ENCODE measurements around the gene C2orf15.
"Not testable (repeated sequence)": the region's sequence is repeated elsewhere in the genome, so short reads cannot be mapped to it uniquely, and the experiment has no call there.

The C2orf15 gene

GRCh38 chr2:99112617-99113016 is 28.9 kb upstream of the C2orf15 start:
- no peak for FAIRE-seq
- TF ChIP-seq CTCF (IDR thresholded peaks at IDR 0.05; ENCODE audit: insufficient read depth, missing control alignments): no peak
- no peak for DNase-seq (ENCODE audit: insufficient read length, low spot score)

- FAIRE-seq (no peak), DNase-seq (ENCODE audit: insufficient read length, low spot score) (no peak)
- TF ChIP-seq CTCF (IDR thresholded peaks at IDR 0.05; ENCODE audit: insufficient read depth, missing control alignments): no peak
Measured at GRCh38 chr2:99127981-99128380, 13.5 kb upstream of the C2orf15 start.

- not testable (repeated sequence) for DNase-seq (ENCODE audit: insufficient read length, low spot score); FAIRE-seq
Measured at GRCh38 chr2:99135044-99135556, 6.4 kb upstream of the C2orf15 start.

GRCh38 chr2:99139003-99139402 is 2.5 kb upstream of the C2orf15 start:
- no peak for TF ChIP-seq CTCF (IDR thresholded peaks at IDR 0.05; ENCODE audit: insufficient read depth, missing control alignments)
- FAIRE-seq (no peak), DNase-seq (ENCODE audit: insufficient read length, low spot score) (no peak)

- FAIRE-seq (no peak), DNase-seq (ENCODE audit: insufficient read length, low spot score) (no peak)
- TF ChIP-seq CTCF (IDR thresholded peaks at IDR 0.05; ENCODE audit: insufficient read depth, missing control alignments): no peak
Measured at GRCh38 chr2:99140056-99140859, 1.2 kb upstream of the C2orf15 start.

GRCh38 chr2:99140860-99141109 is 722 bp upstream of the C2orf15 start:
- DNase-seq (ENCODE audit: insufficient read length, low spot score) (no peak), FAIRE-seq (no peak)
- TF ChIP-seq CTCF (IDR thresholded peaks at IDR 0.05; ENCODE audit: insufficient read depth, missing control alignments): no peak

- no peak for DNase-seq (ENCODE audit: insufficient read length, low spot score)
- TF ChIP-seq CTCF (IDR thresholded peaks at IDR 0.05; ENCODE audit: insufficient read depth, missing control alignments): no peak
- no peak for FAIRE-seq
Measured at GRCh38 chr2:99150706-99151105, 9.2 kb downstream of the C2orf15 start.
